HG03135 (cell line): ENCODE data around the gene TDRD10.

Source experiments
- ATAC-seq: cut with Tn5 transposase; IDR thresholded peaks from one replicate; pipeline ENCODE4 v1.9.1; 2021; ENCODE audit warnings: mild to moderate bottlenecking, moderate library complexity; ENCODE audit not compliant: unreplicated experiment

The TDRD10 gene

DNA sequence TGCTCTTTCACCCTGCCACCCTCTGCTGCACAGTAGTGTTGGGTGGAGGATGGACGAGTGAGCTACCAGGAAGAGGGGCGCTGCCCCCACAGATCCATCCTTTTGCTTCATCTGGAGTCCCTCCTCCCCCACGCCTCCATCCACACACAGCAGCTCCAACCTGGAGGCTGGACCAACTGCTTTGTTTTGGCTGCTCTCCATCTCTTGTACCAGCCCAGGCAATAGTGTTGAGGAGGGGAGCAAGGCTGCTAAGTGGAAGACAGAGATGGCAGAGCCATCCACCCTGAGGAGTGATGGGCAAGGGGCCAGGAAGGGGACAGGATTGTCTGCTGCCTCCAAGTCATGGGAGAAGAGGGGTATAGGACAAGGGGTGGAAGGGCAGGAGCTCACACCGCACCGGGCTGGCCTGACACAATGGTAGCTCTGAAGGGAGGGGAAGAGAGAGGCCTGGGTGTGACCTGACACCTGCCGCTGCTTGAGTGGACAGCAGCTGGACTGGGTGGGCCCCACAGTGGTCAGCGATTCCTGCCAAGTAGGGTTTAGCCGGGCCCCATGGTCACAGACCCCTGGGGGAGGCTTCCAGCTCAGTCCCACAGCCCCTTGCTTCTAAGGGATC lies 74.0 kb downstream of the TDRD10 start:
- no peak for ATAC-seq

DNA sequence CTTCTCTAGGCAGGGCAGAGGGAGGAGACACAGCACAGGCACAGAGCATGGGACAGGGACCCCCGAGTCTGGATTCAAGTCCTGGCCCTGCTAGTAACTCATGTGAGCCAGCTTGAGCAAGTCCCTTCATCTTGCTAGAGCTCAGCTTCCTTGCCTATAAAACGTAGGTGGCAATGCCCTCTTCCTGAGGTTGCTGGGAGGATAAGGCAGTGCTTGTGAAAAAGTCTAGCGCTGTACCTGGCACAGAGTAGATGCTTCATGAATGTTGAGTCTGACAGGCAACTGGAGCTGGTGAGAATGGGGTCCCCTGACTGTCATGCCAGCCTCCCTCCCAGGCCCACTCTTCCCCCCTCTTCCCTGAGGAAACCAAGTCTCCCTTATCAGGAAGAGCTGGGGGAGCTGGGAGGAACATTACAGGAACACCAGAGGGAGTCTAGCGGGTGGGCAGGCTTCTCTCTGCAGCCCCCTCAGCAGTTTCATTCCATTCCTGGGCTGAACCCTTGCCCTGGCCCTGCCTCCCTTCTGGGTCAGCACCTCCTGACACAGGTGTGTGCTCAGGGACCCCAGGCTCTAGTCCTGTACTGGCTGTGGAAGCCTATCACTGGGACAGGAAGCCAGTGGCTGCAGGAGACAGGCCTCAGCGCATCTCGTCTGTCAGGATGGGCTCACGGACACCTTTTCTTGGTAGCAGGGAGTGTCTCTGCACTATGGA lies 75.5 kb downstream of the TDRD10 start:
- ATAC-seq, result no peak

DNA sequence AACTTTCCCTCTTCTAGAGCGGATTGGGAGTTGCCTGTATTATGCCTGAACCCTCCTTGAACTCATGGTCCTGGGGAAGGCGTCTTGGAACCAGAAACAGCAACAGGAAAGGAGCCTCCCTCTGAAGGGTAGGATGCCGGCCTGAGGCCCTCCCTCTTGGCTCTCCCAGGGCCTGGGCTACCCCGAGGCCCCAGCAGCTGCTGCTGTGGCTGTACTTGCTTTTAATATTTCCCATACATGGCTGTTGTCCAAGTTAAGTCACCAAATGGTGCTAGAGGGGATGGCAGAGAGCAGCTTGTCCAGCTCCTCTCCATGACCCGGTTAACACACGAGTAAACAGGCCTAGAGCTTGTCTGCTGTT lies 76.0 kb downstream of the TDRD10 start:
- ATAC-seq, result no peak

GRCh38 chr1:154579374-154579773 lies 77.4 kb downstream of the TDRD10 start:
- no peak for ATAC-seq

GRCh38 chr1:154581766-154582165 lies 79.7 kb downstream of the TDRD10 start:
- ATAC-seq, result no peak

DNA sequence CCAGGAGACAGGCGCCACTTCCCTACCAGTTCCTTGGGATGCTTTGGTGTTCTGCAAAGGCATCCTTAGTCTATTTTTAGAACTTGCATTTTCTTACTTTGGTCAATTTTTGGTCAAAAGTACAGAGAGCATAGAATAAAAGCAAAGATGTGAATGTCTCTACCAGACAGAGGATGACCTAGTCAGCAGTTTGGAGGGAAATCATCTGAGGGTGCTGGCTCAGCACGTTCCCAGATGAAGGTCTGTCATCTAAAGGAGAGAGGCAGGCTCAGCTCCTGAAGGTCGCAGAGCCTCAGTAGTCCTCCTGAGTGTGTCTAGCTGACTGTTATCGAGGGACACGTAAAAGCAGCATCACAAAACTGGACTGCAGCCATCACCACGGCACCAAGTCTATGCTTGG lies 80.9 kb downstream of the TDRD10 start:
- ATAC-seq, result no peak

GRCh38 chr1:154583773-154584172 lies 81.8 kb downstream of the TDRD10 start:
- no peak for ATAC-seq

- ATAC-seq, result no peak
Measured at GRCh38 chr1:154584267-154584994, 82.4 kb downstream of the TDRD10 start.

DNA sequence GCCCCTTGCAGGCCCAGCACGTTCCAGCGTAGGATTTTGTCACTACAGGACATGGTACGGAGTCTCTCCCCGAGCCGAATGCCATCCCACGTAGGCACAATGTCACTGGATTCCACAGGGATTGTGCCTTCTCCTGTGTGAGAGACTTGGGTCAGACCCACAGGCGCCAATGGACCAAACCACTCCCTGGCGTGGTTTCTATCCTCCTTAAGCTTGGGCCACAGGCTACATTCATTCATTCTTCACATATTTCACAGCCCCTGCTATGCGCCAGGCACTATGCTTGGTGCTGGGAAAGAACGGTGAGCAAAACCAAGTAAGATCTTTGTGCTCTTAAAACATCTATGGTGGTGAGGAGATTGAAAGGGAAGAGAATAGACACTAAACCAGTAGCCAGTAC lies 84.2 kb downstream of the TDRD10 start:
- ATAC-seq, result no peak

- ATAC-seq, result no peak
Measured at GRCh38 chr1:154586641-154587040, 84.6 kb downstream of the TDRD10 start.

GRCh38 chr1:154589780-154590179 lies 87.8 kb downstream of the TDRD10 start:
- ATAC-seq, result no peak

DNA sequence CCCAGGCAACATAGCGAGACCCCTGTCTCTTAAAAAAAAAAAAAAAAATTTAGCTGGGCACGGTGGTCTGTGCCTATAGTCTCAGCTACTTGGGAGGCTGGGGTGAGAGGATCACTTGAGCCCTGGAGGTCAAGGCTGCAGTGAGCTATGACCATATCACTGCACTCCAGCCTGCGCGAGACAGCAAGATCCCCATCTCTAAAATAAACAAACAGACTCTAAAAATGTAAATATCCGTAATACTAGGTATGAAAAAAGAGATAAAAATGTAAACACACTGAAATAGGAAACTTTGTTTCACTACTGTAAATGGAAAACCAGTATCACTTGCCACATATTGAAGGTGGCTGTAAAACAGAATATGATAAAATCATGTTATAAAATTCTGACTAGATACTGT lies 88.7 kb downstream of the TDRD10 start:
- no peak for ATAC-seq

GRCh38 chr1:154591206-154591605 lies 89.2 kb downstream of the TDRD10 start:
- ATAC-seq, result no peak

DNA sequence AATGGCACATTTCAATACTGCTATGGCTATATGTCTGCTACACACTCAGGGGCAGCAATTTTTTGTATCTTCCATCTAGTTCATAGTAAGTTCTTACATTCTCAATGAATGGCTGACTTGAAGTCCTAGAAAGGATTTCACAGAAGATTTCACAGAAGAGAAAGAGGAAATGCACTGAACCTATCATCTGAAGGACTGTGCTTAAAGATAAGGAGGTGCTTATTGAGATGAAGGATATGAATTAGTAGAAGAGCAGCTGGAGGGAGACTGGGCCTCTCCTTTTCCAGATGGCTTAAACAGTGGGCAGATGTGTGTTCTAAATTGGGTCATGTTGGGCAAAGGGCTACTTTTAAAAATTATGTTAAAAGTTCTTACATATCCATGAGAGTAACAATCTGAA lies 91.4 kb downstream of the TDRD10 start:
- no peak for ATAC-seq

GRCh38 chr1:154594811-154595210 lies 92.8 kb downstream of the TDRD10 start:
- no peak for ATAC-seq

GRCh38 chr1:154595621-154596020 lies 93.6 kb downstream of the TDRD10 start:
- no peak for ATAC-seq
